K562 (cell line): ENCODE data around the gene BOLA1. TPM values are rescaled to one million over a fixed set of nuclear protein-coding genes. Genes with fewer than 3 reads are reported as not detected.

Experiments used
- ATAC-seq: fragments of 200-7000 bp; cut with Tn5 transposase; 3 replicates; pipeline ENCODE4 v1.9.1; 2020; ENCODE audit warnings: moderate library complexity
- BruUV-seq: library from RNA; stranded (reverse); fragments of 400-500 nt; replicated peaks from 2 replicates; lab custom pipeline; 2021; lab: Mats Ljungman, UMichigan
- CTCF ChIA-PET: fragments of 300-600 bp; formaldehyde crosslinking; extraction: SDS; loops from one replicate; lab custom pipeline; 2021; ENCODE audit warnings: low intra/inter-chr PET ratio; lab: Yijun Ruan, JAX
- POLR2A ChIA-PET: fragments of 300-600, 350-650 bp; sonication (Branson Sonifier 250); formaldehyde crosslinking; extraction: SDS; loops from one replicate; lab custom pipeline; 2021; ENCODE audit warnings: antibody characterized with exemption, inconsistent platforms; lab: Yijun Ruan, JAX
- DNase-seq, 4 experiments: peaks; one replicate each; pipeline versions ENCODE4 v3.0.0 to v3.0.0-alpha.2; 2011 to 2018; ENCODE audit warnings: low spot score in 3 of 4, mixed read lengths in 3 of 4; ENCODE audit errors: extremely low read depth in 1 of 4
- FAIRE-seq: peaks from 2 replicates; lab custom pipeline; 2011; peaks lifted over from hg19 to GRCh38; lab: Jason Lieb, UNC
- H2AFZ ChIP-seq: 2 replicates; pipeline ENCODE4 v1.6.0; 2011; ENCODE audit warnings: low read depth, low read length, control low read depth, inconsistent platforms
- H3K27ac ChIP-seq: fragments of 200-600 bp; 3 replicates; pipeline ENCODE4 v1.8.0; 2011; ENCODE audit warnings: low read depth, mild to moderate bottlenecking, control low read depth, inconsistent platforms, low read length, moderate library complexity, mixed read lengths; ENCODE audit errors: extremely low read depth
- H3K27me3 ChIP-seq, 2 experiments: fragments of 300-600 bp in 1 of 2; 2 replicates in 1 of 2; 3 replicates in 1 of 2; pipeline versions ENCODE4 v1.6.0 to v1.8.0; 2011; ENCODE audit warnings: inconsistent platforms in 2 of 2, low read length in 2 of 2, mild to moderate bottlenecking in 1 of 2, mixed read lengths in 1 of 2, moderate library complexity in 1 of 2; ENCODE audit not compliant: control insufficient read depth in 2 of 2, insufficient read depth in 2 of 2
- H3K36me3 ChIP-seq: fragments of 300-600 bp; 3 replicates; pipeline ENCODE4 v1.8.0; 2011; ENCODE audit warnings: mild to moderate bottlenecking, low read length, inconsistent platforms; ENCODE audit not compliant: control insufficient read depth, insufficient read depth
- H3K4me1 ChIP-seq, 2 experiments: fragments of 200-600 bp in 1 of 2; replicated peaks in 1 of 2; 2 replicates in 1 of 2; 3 replicates in 1 of 2; pipeline versions ENCODE4 v1.5.1 to v1.8.0; 2011; ENCODE audit warnings: inconsistent platforms in 2 of 2, low read length in 2 of 2, mild to moderate bottlenecking in 1 of 2, mixed read lengths in 1 of 2, moderate library complexity in 1 of 2; ENCODE audit not compliant: control insufficient read depth in 2 of 2, insufficient read depth in 2 of 2
- H3K4me2 ChIP-seq: 2 replicates; pipeline ENCODE4 v1.6.1; 2011; ENCODE audit warnings: low read length, control low read depth, inconsistent platforms, mixed read lengths; ENCODE audit not compliant: insufficient read depth
- H3K4me3 ChIP-seq: fragments of 200-600 bp; sonication (generic), shearing (Covaris generic); 2 replicates; pipeline ENCODE4 v1.5.1; 2016; ENCODE audit warnings: control low read depth, inconsistent platforms
- H3K79me2 ChIP-seq: fragments of 200-600 bp; 3 replicates; pipeline ENCODE4 v1.8.0; 2011; ENCODE audit warnings: low read length, inconsistent platforms; ENCODE audit not compliant: control insufficient read depth, insufficient read depth
- H3K9ac ChIP-seq, 2 experiments: 2 replicates each; pipeline versions ENCODE4 v1.6.0 to v1.6.1; 2011; ENCODE audit warnings: low read depth in 2 of 2, low read length in 2 of 2, control low read depth in 1 of 2, inconsistent platforms in 1 of 2, mild to moderate bottlenecking in 1 of 2, mixed read lengths in 1 of 2; ENCODE audit not compliant: insufficient read depth in 1 of 2
- H3K9me1 ChIP-seq: one replicate; pipeline ENCODE4 v1.6.0; 2011; ENCODE audit warnings: inconsistent platforms, mild to moderate bottlenecking, low read length, moderate library complexity; ENCODE audit not compliant: control insufficient read depth, insufficient read depth
- H3K9me3 ChIP-seq: replicated peaks from 2 replicates; pipeline ENCODE4 v1.5.1; 2011; ENCODE audit warnings: low read depth, low read length, inconsistent platforms; ENCODE audit not compliant: control insufficient read depth, insufficient read depth
- H4K20me1 ChIP-seq: replicated peaks from 2 replicates; pipeline ENCODE4 v1.6.1; 2011; ENCODE audit warnings: low read length, inconsistent platforms, mixed read lengths; ENCODE audit not compliant: control insufficient read depth, insufficient read depth
- CREM ChIP-seq: IDR thresholded peaks from 2 replicates; pipeline ENCODE4 v1.6.1; 2014; ENCODE audit warnings: antibody characterized with exemption, low read depth
- MYC ChIP-seq, 2 experiments: fragments of 250-450 bp in 1 of 2; sonication (Bioruptor Pico) in 1 of 2; IDR thresholded peaks; 2 replicates each; pipeline versions ENCODE4 v1.5.1 to v1.6.1; 2012 to 2021; ENCODE audit warnings: low read depth in 2 of 2, borderline replicate concordance in 1 of 2, improper control_type of control experiment in 1 of 2, low read length in 1 of 2, mild to moderate bottlenecking in 1 of 2, moderate library complexity in 1 of 2
- PRDM10 ChIP-seq: fragments of 450-650 bp; IDR thresholded peaks from 2 replicates; pipeline ENCODE4 v1.6.1; 2018; ENCODE audit not compliant: partially characterized antibody
- STAT5B ChIP-seq: fragments of 250-450 bp; sonication (Bioruptor Pico); IDR thresholded peaks from 2 replicates; pipeline ENCODE4 v1.8.0; 2021; ENCODE audit warnings: mild to moderate bottlenecking, inconsistent platforms
- WGBS: fragments of 100-300 bp; shearing (Covaris generic); methylation state at CpG from one replicate; pipeline ENCODE4 v1.1.6; 2016; ENCODE audit warnings: low coverage, mixed read lengths; ENCODE audit not compliant: insufficient coverage; ENCODE audit errors: missing lambda C conversion rate; 5-methylcytosine and 5-hydroxymethylcytosine counted together
- in situ Hi-C: fragments of 300-500 bp; cut with MboI; formaldehyde crosslinking; loops from 4 replicates; pipeline ENCODE4 v1.15.0; 2018; ENCODE audit warnings: inconsistent platforms, mixed read lengths
- intact Hi-C: fragments of 100-400 bp; cut with micrococcal nuclease; formaldehyde crosslinking; loops from 2 replicates; pipeline ENCODE4 v1.14.2; 2022
- polyA plus RNA-seq, 8 experiments: library from polyadenylated mRNA; depleted of rRNA in 4 of 8; stranded (reverse) in 5 of 8; unstranded in 3 of 8; fragments of >200 nt; fragmentation: Nextera tagmentation in 2 of 8; fragmentation: Illumina TruSeq in 1 of 8; extraction: Ambion mirVana in 2 of 8; extraction: Trizol in 1 of 8; gene quantifications; 2 replicates each; pipeline versions ENCODE4 v1.2.1 to v1.2.3, GENCODE V29; 2011 to 2014; ENCODE audit warnings: inconsistent platforms in 1 of 8, missing spikeins in 1 of 8
- total RNA-seq, 7 experiments: library from RNA; depleted of rRNA in 6 of 7; stranded (reverse); fragments of >200 nt in 6 of 7; fragmentation: Illumina TruSeq in 2 of 7; extraction: Trizol in 2 of 7; gene quantifications; 2 replicates each; pipeline versions ENCODE4 v1.2.1 to v1.2.3, GENCODE V29; 2011 to 2021; ENCODE audit warnings: low replicate concordance in 1 of 7

Gene BOLA1
- total and polyA plus RNA-seq, 9 of the 15 experiments (the other 6 are each of a cell fraction or from before 2014, with no cell fraction given) = 0.18 to 1.2 (median 0.40) TPM; not detected in 2

GRCh38 chr1:149940427-149940826 is 41.1 kb downstream of the BOLA1 start:
- no peaks in the 10 kb centered on the region for H3K27me3 ChIP-seq
- ChIA-PET POLR2A (interaction anchor here (1.7 to 2.6 kb wide), 2 partner anchors 11 to 53 kb away, joined by 5 to 29 read pairs; a partner anchor contains a TSS), CTCF (no interaction called here)
- no peak for TF ChIP-seq CREM
- TF ChIP-seq STAT5B (CRISPR knock-in tag) = no peak
- no peak for TF ChIP-seq MYC (IDR thresholded peaks at IDR 0.05; ENCODE audit: low read depth, low read length)
- 0 out of 2 replicates have a peak, but pooled peaks have one; percentile 22 for TF ChIP-seq MYC (CRISPR knock-in tag; IDR thresholded peaks at IDR 0.05; ENCODE audit: borderline replicate concordance, low read depth)
- peak; percentile 87 for TF ChIP-seq PRDM10
- no peak overlapping the region for H2AFZ ChIP-seq
- H3K79me2 ChIP-seq = no peaks in the 10 kb centered on the region
- peaks cover 23 to 39% of the 10 kb centered on the region in 2 experiments for H3K4me1 ChIP-seq
- no TSS peak for BruUV-seq
- no peak overlapping the region for H3K4me2 ChIP-seq
- in situ Hi-C loops (no loop called here), intact Hi-C loops (no loop called here)
- peak overlapping the region; percentile 80; the same call in 1 of the 3 replicates for H3K27ac ChIP-seq
- 0 out of 4 replicates have a peak overlapping the region, but pooled peaks of 1 of the 2 experiments have one; percentile 29 for H3K9ac ChIP-seq
- H3K9me3 ChIP-seq = no peaks in the 10 kb centered on the region
- peaks cover 19% of the 10 kb centered on the region; the same call in 2 of the 3 replicates for H3K36me3 ChIP-seq
- H3K9me1 ChIP-seq = no peaks in the 10 kb centered on the region
- no peak for DNase-seq
- 67% methylated on average over 3 of the region's 3 CpGs for WGBS
- ATAC-seq = no peak
- H3K4me3 ChIP-seq = no peak overlapping the region
- FAIRE-seq = no peak
- no peaks in the 10 kb centered on the region for H4K20me1 ChIP-seq
